ENCODE measurements around the gene KRTAP4-5. TPM values are rescaled to one million over a fixed set of nuclear protein-coding genes. Genes with fewer than 3 reads are reported as not detected.

KRTAP4-5 gene
- total RNA-seq = not detected in 2 replicates

GRCh38 chr17:41149652-41149985, at the start of gene KRTAP4-5:
TSS of gene KRTAP4-5 (minus strand) at chr17:41149825. CDS start at chr17:41149767, 58 bp downstream.

GRCh38 chr17:41189837-41190318, 40.3 kb upstream of the KRTAP4-5 start, which contains the start of gene KRTAP9-1:
TSS of gene KRTAP9-1 (plus strand) at chr17:41189887. CDS start at chr17:41189887, 0 bp downstream.

DNA sequence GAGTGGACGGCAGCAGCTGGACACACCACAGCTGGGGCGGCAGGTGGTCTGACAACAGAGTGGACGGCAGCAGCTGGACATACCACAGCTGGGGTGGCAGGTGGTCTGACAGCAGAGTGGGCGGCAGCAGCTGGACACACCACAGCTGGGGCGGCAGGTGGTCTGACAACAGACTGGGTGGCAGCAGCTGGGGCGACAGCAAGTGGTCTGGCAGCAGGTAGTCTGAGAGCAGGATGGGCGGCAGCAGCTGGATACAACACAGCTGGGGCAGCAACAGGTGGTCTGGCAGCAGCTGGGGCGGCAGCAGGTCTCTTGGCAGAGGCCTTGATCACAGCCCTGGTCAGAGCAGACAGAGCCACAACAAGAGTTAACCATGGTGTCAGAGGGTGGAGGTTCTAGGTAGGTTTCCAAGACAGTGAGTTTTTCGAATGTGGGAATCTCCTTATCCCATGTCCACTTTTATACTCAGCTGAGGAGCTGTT, 34.9 kb upstream of the KRTAP4-5 start, which contains the start of gene KRTAP4-1:
Gene KRTAP4-1, minus strand, starts transcription at position 432 of the 482 bp plus-strand sequence. Its CDS starts 57 bp downstream, at position 375.

DNA sequence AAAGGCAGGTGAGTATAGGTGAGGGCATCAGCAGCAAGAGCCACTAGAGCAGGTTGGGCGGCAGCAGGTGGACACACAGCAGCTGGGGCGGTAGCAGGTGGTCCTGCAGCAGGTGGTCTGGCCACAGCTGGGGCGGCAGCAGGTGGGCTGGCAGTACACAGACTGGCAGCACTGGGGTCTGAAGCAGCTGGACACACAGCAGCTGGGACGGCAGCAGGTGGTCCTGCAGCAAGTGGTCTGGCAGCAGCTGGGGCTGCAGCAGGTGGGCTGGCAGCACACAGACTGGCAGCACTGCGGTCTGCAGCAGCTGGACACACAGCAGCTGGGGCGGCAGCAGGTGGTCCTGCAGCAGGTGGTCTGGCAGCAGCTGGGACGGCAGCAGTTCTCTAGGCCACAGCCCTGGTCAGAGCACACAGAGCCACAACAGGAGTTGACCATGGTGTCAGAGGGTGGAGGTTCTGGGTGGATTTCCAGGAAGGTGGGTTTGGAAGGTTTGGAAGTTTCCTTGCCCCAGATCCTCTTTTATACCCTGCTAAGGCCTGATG, 28.2 kb upstream of the KRTAP4-5 start, which contains the start of gene KRTAP4-2:
Gene KRTAP4-2, minus strand, starts transcription at position 495 of the 545 bp plus-strand sequence. Its CDS starts 57 bp downstream, at position 438.

DNA sequence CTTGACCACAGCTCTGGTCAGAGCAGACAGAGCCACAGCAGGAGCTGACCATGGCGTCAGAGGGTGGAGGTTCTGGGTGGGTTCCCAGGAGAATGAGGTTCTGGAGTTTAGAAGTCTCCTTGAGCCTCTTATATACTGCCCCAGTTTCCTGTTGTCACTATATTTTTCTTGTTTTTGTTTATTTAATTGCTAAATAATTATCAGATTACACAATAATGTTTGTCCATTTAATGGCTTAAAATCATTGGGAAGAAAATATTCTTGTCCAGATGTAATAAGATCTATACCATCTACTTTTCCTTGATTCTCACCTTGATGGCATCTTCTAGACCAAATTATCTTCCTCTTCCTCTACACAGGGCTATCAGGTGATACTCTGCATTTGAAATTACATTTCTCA, 18.5 kb upstream of the KRTAP4-5 start, which contains the start of gene KRTAP4-3:
Gene KRTAP4-3, minus strand, starts transcription at position 101 of the 400 bp plus-strand sequence. Its CDS starts 49 bp downstream, at position 52.

DNA sequence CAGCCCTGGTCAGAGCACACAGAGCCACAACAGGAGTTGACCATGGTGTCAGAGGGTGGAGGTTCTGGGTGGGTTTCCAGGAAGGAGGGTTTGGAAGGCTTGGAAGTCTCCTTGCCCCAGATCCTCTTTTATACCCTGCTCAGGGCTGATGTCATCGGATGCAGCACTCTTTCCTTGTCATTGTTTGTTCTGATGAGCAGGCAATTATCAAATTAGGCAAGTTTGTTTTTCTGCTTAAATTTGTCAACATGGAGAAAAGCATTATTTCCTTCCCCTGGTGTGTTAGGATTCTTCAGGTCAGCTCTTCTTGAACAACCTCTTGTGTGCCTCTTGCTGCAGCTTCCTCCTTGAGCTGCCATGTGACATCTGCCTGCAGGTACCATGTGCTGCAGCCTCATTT, 11.0 kb upstream of the KRTAP4-5 start, which contains the start of gene KRTAP4-4:
Gene KRTAP4-4, minus strand, starts transcription at position 101 of the 400 bp plus-strand sequence. Its CDS starts 57 bp downstream, at position 44.

GRCh38 chr17:41140360-41141131, 9.1 kb downstream of the KRTAP4-5 start, which contains the start of gene KRTAP4-6:
TSS of gene KRTAP4-6 (minus strand) at chr17:41140544. CDS start at chr17:41140487, 57 bp downstream.

DNA sequence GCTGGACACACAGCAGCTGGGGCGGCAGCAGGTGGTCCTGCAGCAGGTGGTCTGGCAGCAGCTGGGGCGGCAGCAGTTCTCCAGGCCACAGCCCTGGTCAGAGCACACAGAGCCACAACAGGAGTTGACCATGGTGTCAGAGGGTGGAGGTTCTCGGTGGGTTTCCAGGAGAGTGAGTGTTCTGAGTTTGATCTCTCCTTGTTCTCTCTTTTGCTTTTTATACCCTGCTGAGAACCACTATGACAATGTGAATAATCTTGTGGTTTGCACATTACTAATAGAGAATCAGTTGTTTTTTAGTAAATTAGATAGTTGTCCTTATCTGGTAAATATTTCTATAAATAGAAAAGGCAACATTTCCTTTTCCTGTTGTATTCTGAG, 25.6 kb downstream of the KRTAP4-5 start, which contains the start of gene KRTAP4-12:
Gene KRTAP4-12, minus strand, starts transcription at position 192 of the 381 bp plus-strand sequence. Its CDS starts 60 bp downstream, at position 132.

GRCh38 chr17:41117846-41118386, 31.7 kb downstream of the KRTAP4-5 start, which contains the start of gene KRTAP4-11:
TSS of gene KRTAP4-11 (minus strand) at chr17:41118373. CDS start at chr17:41118315, 58 bp downstream.

GRCh38 chr17:41105347-41105746, 44.3 kb downstream of the KRTAP4-5 start, which contains the start of gene KRTAP4-9:
TSS of gene KRTAP4-9 (plus strand) at chr17:41105389. CDS start at chr17:41105389, 0 bp downstream.

DNA sequence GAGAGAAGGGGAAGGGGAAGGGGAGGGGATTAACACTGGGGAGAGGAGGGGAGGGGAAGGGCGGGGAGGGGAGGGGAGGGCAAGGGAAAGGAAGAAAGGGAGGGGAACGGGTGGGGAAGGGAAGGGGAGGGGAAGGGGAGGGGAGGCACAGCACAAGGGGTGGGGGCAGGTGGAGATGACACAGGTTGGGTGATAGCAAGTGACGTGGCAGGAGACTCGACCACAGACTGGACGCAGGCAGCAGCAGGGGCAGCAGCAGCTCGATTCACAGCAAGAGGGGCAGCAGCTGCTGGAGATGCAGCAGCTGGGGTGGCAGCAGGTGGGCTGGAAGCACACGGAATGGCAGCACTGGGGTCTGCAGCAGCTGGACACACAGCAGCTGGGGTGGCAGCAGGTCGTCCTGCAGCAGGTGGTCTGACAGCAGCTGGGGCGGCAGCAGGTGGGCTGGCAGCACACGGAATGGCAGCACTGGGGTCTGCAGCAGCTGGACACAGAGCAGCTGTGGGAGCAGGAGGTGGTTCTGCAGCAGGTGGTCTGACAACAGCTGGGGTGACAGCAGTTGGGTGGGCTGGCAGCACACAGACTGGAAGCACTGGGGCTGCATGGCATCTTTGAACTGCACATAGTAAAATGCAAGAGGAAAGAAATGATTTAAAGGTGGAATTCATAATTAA, 47.9 kb downstream of the KRTAP4-5 start, which contains the start of gene KRTAP4-16:
Gene KRTAP4-16, minus strand, starts transcription at position 624 of the 674 bp plus-strand sequence. Its CDS starts 0 bp downstream, at position 624.

Other genes starting within 250 kb of the KRTAP4-5 start
- gene KRT23, start 212.2 kb downstream of the KRTAP4-5 start, total RNA-seq = 0.16 and 1.1 TPM in 2 replicates
- gene KRT39, start 182.9 kb downstream of the KRTAP4-5 start, total RNA-seq = 0.16 and 0.17 TPM in 2 replicates
- not detected in 2 replicates for gene KRT40, start 165.5 kb downstream of the KRTAP4-5 start, total RNA-seq
- gene KRTAP3-3, start 155.7 kb downstream of the KRTAP4-5 start, total RNA-seq = not detected in 2 replicates
- not detected in 2 replicates for gene KRTAP3-2, start 149.9 kb downstream of the KRTAP4-5 start, total RNA-seq
- gene KRTAP3-1, start 140.7 kb downstream of the KRTAP4-5 start, total RNA-seq = not detected in 2 replicates
- not detected in 2 replicates for gene KRTAP1-5, start 122.6 kb downstream of the KRTAP4-5 start, total RNA-seq
- gene KRTAP1-4, start 119.6 kb downstream of the KRTAP4-5 start, total RNA-seq = not detected in 2 replicates
- not detected in 2 replicates for gene KRTAP1-3, start 115.0 kb downstream of the KRTAP4-5 start, total RNA-seq
- gene KRTAP1-1, start 108.4 kb downstream of the KRTAP4-5 start, total RNA-seq = not detected in 2 replicates
- gene KRTAP2-1, start 102.5 kb downstream of the KRTAP4-5 start, total RNA-seq = not detected in 2 replicates
- not detected in 2 replicates for gene KRTAP2-2, start 94.6 kb downstream of the KRTAP4-5 start, total RNA-seq
- gene KRTAP2-3, start 89.7 kb downstream of the KRTAP4-5 start, total RNA-seq = not detected in 2 replicates
- gene KRTAP2-4, start 83.9 kb downstream of the KRTAP4-5 start, total RNA-seq = not detected in 2 replicates
- gene KRTAP4-7, start 65.7 kb downstream of the KRTAP4-5 start, total RNA-seq = not detected in 2 replicates
- gene KRTAP4-8, start 51.7 kb downstream of the KRTAP4-5 start, total RNA-seq = not detected in 2 replicates
- not detected in 2 replicates for gene KRTAP4-16, start 47.6 kb downstream of the KRTAP4-5 start, total RNA-seq
- gene KRTAP4-9, start 44.4 kb downstream of the KRTAP4-5 start, total RNA-seq = not detected in 2 replicates
- gene KRTAP4-11, start 31.5 kb downstream of the KRTAP4-5 start, total RNA-seq = not detected in 2 replicates
- not detected in 2 replicates for gene KRTAP4-12, start 25.6 kb downstream of the KRTAP4-5 start, total RNA-seq
- gene KRTAP4-6, start 9.3 kb downstream of the KRTAP4-5 start, total RNA-seq = not detected in 2 replicates
- gene KRTAP4-4, start 10.9 kb upstream of the KRTAP4-5 start, total RNA-seq = not detected in 2 replicates
- gene KRTAP4-3, start 18.4 kb upstream of the KRTAP4-5 start, total RNA-seq = not detected in 2 replicates
- not detected in 2 replicates for gene KRTAP4-2, start 28.4 kb upstream of the KRTAP4-5 start, total RNA-seq
- gene KRTAP4-1, start 35.1 kb upstream of the KRTAP4-5 start, total RNA-seq = not detected in 2 replicates
- gene KRTAP9-1, start 40.1 kb upstream of the KRTAP4-5 start, total RNA-seq = not detected in 2 replicates
- not detected in 2 replicates for gene KRTAP9-2, start 76.8 kb upstream of the KRTAP4-5 start, total RNA-seq
- gene KRTAP9-3, start 82.6 kb upstream of the KRTAP4-5 start, total RNA-seq = not detected in 2 replicates
- gene KRTAP9-8, start 88.2 kb upstream of the KRTAP4-5 start, total RNA-seq = not detected in 2 replicates
- not detected in 2 replicates for gene KRTAP9-4, start 99.9 kb upstream of the KRTAP4-5 start, total RNA-seq
- not detected in 2 replicates for gene KRTAP9-9, start 105.6 kb upstream of the KRTAP4-5 start, total RNA-seq
- gene KRTAP9-6, start 115.6 kb upstream of the KRTAP4-5 start, total RNA-seq = not detected in 2 replicates
- not detected in 2 replicates for gene KRTAP9-7, start 125.9 kb upstream of the KRTAP4-5 start, total RNA-seq
- not detected in 2 replicates for gene KRTAP29-1, start 153.0 kb upstream of the KRTAP4-5 start, total RNA-seq
- not detected in 2 replicates for gene KRTAP16-1, start 159.5 kb upstream of the KRTAP4-5 start, total RNA-seq
- gene KRTAP17-1, start 165.9 kb upstream of the KRTAP4-5 start, total RNA-seq = not detected in 2 replicates
- not detected in 2 replicates for gene KRT33A, start 201.0 kb upstream of the KRTAP4-5 start, total RNA-seq
- not detected in 2 replicates for gene KRT33B, start 220.0 kb upstream of the KRTAP4-5 start, total RNA-seq
- gene KRT34, start 232.5 kb upstream of the KRTAP4-5 start, total RNA-seq = not detected in 2 replicates
- not detected in 2 replicates for gene KRT31, start 247.8 kb upstream of the KRTAP4-5 start, total RNA-seq